ENCODE measurements around the gene ANKH.

DNA sequence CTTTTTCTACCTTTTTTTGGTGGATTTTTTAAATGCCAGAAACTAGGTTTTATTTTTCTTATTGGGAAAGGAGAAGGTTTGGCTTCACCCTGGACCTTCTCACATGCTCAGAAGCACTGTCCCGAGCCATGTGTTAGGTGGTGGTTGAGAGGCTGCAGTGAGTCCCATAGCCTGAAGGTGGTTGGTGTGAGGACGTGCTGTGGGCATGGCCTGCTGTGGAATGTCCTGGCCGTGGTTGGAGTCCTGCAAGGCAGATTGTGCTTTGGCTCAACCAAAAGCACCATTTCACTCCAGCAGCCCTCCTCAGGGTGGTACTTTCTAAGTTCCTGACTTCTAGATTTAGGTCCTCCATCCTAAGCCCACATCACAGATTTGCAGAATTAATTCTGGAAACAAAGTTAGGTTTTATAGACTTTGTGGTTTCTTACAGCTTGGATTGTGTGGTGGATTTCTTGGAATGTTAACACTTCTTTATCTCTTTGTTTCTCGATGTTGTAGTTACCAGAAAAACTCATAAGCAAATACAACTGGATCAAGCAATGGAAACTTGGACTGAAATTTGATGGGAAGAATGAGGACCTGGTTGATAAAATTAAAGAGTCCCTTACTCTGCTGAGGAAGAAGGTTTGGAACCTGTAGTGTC is 184.4 kb downstream of the ANKH start:
- TF ChIP-seq CTCF (conservative IDR thresholded peaks at IDR 0.05 in 1 of 2, IDR thresholded peaks at IDR 0.05 in 1 of 2; ENCODE audit: extremely low read depth in 1 of 2, insufficient read depth in 1 of 2, low read depth in 1 of 2, low read length in 2 of 2) (peak in 1 of 2 donors; percentile 43), EZH2 (IDR thresholded peaks at IDR 0.05; ENCODE audit: borderline replicate concordance, low read length) (no peak)
